ENCODE measurements around the gene EPHA8.
A peak's percentile ranks its signal among the peaks of the same experiment; 100 is the strongest.

The EPHA8 gene

GRCh38 chr1:22569269-22569668, 6.0 kb downstream of the EPHA8 start:
- no peak for DNase-seq

- DNase-seq = no peak
These were observed 7.0 kb downstream of the EPHA8 start for GRCh38 chr1:22570140-22570909.

GRCh38 chr1:22572818-22573217, 9.5 kb downstream of the EPHA8 start:
- DNase-seq = no peak

- DNase-seq = no peak
These were observed 9.9 kb downstream of the EPHA8 start for GRCh38 chr1:22573237-22573636.

GRCh38 chr1:22575532-22576149, 12.4 kb downstream of the EPHA8 start:
- DNase-seq = peak; percentile 9

- no peak for DNase-seq
These were observed 12.9 kb downstream of the EPHA8 start for GRCh38 chr1:22576150-22576544.

GRCh38 chr1:22576617-22577016, 13.3 kb downstream of the EPHA8 start:
- no peak for DNase-seq

- DNase-seq = no peak
These were observed 15.6 kb downstream of the EPHA8 start for GRCh38 chr1:22578732-22579361.

GRCh38 chr1:22579541-22580155, 16.4 kb downstream of the EPHA8 start:
- DNase-seq = no peak

GRCh38 chr1:22582661-22583635, 19.7 kb downstream of the EPHA8 start:
- no peak for DNase-seq

- no peak for DNase-seq
These were observed 20.8 kb downstream of the EPHA8 start for GRCh38 chr1:22584001-22584562.

- DNase-seq = no peak
These were observed 21.7 kb downstream of the EPHA8 start for GRCh38 chr1:22584970-22585369.

GRCh38 chr1:22585471-22585870, 22.2 kb downstream of the EPHA8 start:
- no peak for DNase-seq

- no peak for DNase-seq
These were observed 23.3 kb downstream of the EPHA8 start for GRCh38 chr1:22586356-22587130.

GRCh38 chr1:22587247-22587646, 24.0 kb downstream of the EPHA8 start:
- DNase-seq = no peak

- DNase-seq = no peak
These were observed 25.7 kb downstream of the EPHA8 start for GRCh38 chr1:22588899-22589422.

GRCh38 chr1:22591576-22591975, 28.3 kb downstream of the EPHA8 start:
- no peak for DNase-seq

GRCh38 chr1:22592051-22592450, 28.8 kb downstream of the EPHA8 start:
- no peak for DNase-seq

GRCh38 chr1:22592919-22593790, 29.9 kb downstream of the EPHA8 start:
- DNase-seq = no peak

- no peak for DNase-seq
These were observed 31.1 kb downstream of the EPHA8 start for GRCh38 chr1:22594396-22594795.
